ENCODE results near the gene TDRD9.

TDRD9 gene

DNA sequence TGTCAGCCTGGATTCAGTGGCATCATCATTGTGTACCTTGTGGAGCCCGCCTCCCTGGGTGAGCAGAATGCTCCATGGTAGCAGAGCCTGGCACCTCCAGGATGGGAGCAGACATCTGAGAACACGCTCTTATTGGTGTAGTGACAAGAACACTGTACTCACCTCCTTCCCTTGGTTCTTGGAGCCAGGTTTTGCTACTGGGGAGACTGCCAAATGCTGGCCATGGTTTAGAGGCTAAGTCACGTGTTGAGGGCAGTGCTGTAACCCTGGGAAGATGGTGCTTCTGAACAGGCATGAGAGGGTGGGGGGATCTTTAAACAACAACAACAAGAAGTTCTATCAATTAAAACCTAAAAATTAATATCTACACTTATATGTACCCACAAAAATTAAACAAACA lies 109.6 kb downstream of the TDRD9 start:
- peak in 1 of 2 experiments; percentile 31 for DNase-seq

DNA sequence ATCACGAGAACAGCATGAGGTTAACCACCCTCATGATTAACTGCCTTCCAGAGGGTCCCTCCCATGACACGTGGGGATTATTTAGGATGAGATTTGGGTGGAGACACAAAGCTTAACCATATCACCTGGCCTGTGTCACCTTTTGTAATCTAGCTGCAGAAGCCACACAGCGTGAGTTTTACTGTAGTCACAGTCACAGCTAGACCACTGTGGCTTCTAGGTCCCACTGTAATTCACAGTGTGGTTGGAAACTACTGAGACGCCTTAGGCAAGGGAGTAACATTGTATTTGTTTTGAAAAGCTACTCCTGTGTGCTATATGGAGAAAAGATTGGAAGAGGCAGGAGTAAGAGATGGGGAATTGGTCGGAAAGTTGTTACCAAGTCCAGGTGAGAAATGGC lies 111.0 kb downstream of the TDRD9 start:
- DNase-seq, result no peak

DNA sequence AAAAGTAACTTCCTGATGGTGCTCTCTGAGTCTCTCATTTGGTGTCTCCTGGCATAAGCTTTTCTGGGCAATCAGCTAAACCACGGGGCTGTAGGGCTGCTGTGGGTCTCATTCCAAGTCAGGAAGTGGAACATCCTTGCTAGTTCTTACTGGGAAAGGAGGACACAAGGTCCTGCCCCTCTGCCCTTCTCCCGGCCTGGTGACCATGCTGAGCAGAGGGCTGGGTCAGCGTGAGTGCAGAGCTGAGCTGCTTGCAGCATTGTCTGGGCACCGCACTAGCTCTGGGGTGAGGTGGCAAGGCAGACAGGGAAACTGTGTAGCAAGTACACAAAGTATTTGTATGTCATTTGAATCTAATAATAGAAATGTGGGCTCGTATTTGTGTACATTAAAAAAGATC lies 112.3 kb downstream of the TDRD9 start:
- no peak for DNase-seq

DNA sequence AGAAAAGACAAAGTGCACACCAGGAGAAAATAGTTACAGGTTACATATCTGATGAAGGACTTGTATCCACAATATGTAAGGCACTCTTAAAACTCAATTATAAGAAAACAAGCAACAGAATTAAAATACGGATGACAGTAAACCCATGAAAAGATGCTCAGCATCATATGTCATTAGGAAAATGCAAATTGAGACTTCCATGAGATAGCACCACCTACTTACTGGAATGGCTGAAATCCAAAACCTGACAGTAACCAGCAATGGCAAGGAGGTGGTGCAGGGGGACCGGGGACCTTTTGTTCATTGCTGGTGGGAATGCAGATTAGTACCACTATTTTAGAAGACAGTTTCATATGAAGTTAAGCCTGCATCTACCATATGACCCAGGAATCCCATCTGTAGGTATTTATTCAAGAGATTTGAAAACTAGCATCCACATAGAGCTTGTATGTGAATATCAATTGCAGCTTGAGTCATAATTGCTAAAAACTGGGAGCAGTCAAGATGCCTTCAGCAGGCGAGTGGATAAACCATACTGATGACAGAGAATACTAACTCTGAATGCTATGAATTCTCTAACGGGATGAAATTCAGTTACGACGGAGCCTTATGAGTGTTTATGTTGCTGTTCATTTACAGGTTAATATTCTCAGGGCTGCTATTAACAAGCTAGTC lies 113.3 kb downstream of the TDRD9 start:
- no peak for DNase-seq

DNA sequence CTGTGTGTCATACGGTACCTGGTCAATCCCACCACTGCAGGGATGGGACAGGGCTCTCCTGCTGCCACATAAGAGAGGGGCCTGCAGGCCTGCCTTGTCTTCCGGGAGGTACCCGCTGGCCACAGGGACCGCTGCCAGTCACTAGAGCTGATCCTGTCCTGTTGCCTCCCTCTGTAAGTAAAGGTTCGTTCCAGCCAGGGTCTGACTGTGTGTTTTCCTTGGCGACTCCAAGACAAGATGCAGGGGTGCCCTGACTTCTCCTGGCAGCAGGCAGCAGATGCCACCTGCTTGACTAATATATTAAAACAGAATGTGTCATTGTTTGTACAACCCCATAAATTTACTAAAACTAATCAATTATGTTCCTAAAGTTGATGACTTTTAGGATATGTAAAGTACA lies 115.8 kb downstream of the TDRD9 start:
- no peak for DNase-seq

DNA sequence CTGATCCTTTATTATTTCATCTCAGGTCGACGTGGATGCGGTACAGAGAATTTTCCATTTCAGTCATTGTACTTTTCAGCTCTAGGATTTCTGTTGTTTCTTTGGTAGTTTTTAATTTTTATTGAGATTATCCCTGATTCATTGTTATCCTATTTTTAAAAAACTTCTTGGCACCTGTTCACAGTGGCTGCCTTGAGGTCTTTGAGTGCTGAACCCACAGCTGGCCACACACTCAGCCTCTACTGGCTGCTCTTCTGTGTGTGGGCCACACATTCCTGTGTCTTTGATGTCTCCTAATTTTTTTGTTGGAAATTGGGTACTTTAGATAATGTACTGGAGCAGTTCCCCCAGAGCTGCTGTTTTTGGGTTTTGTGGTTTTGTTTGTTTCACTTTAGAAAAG lies 119.5 kb downstream of the TDRD9 start:
- DNase-seq, result no peak

DNA sequence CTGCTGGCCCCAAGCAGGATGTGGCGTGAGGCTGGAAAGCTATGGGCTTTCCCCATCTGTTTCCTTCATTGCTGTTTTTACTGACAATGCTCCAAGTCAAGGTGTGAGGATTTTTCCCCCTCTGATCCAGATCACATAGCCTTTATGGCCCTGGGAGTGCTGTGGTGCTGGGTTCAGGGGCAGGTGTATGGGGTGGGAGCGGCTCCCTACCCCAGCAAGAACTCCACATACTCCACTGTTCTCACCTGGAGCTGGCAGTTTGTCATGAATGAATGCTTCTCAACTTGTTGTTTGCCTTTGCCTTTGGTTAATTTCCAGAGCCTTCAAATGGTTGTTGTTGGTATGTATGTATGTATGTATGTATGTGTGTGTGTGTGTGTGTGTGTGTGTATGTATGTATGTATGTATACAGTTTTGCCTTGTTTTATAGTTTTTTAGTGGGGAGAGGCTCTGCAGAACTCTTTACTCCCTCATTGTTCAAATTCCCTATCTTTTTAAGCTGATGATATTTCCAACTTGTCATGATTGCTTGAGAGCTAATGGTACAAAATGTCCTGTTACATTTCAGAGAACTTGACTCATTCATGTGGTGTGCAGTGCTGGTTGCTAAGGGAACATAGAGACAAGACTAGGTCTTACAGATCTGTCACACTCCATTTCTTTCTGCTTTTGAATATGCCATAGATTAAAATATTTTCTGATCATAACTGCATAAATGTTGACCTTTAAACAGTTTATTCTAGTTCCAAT lies 120.7 kb downstream of the TDRD9 start:
- DNase-seq, result no peak

DNA sequence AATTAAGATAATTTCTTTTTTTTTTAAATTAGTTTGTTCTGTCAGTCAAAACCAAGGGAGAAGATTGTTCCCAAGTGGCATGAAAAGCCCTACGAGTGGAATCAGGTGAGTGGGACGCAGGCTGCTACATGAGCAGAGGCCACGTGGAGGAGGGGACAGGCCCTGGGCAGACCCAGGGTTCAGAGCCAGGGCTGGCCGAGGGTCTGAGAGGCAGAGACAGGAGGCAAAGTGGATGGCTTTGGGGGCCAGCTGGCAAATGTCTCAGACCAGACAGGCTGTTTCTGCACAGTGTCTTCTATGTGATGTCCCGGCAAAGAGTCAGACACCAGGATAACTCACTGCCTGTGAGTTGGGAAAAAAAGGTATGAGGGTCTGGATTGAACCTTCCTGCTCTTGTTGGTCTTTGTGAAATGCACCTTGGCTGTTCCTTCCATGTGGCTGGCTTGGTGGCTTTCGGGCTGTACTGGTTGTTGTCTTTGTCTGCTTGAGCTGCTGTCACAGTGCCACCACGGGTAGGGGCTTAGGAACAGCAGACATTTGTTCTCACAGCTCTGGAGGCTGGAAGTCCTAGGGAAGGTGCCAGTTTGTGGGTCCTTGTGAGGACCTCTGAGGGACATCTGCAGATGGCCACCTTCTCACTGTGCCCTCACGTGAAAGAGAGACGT lies 121.5 kb downstream of the TDRD9 start:
- no peak for DNase-seq

DNA sequence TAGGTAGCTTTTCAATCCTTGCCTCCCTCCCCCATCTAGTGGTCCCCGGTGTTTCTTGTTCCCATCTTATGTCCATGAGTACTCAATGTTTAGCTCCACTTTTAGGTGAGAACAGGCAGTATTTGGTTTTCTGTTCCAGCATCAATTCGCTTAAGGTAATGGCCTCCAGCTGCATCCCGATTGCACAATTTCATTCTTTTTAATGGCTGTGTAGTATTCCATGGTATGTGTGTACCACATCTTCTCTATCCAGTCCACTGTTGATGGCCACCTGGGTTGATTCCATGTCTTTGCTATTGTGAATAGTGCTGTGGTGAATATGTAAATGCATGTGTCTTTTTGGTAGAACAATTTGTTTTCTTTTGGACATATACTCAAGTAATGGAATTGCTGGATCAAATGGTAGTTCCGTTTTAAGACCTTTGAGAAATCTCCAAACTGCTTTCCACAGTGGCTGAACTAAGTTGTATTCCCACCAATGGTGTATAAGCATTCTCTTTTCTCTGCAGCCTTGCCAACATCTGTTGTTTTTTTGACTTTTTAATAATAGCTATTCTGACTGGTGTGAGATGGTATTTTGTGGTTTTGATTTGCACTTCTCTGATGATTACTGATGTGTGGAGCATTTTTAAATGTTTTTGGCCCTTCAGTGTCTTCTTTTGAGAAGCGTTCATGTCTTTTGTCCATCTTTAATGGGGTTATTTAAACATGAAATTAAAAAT lies 123.0 kb downstream of the TDRD9 start:
- no peak for DNase-seq

DNA sequence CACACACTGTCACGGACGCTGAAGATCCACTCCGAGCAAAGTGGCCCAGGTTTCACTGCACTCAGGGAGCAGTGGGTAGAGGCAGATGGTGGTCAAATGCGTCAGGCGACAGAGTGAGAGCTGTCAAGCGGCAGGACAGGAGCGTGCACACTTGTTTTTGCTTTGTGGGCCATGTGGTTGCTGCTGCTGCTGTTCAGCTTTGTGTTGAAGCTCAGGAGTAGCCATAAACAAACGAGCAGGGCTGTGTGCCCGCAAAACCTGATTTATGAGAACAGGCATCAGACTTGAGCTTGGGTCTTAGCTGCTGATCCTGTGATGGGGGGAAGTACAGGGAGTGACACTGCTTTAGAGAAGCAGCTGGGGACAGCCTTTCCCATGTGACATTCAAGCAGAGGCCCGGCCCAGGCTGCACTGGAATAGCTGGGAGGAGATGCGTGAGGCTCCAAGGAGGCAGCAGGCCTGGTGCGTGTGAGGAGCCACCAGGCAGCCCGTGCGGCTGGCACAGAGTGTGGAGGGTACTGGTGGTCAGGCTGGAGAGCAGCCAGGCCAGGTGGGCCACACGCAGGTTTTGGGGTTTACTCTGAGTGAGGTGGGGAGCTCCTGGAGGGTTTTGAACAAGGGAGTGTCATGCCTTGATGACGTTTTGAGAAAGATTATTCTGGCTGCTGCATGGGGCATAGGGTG lies 126.1 kb downstream of the TDRD9 start:
- no peak for DNase-seq

DNA sequence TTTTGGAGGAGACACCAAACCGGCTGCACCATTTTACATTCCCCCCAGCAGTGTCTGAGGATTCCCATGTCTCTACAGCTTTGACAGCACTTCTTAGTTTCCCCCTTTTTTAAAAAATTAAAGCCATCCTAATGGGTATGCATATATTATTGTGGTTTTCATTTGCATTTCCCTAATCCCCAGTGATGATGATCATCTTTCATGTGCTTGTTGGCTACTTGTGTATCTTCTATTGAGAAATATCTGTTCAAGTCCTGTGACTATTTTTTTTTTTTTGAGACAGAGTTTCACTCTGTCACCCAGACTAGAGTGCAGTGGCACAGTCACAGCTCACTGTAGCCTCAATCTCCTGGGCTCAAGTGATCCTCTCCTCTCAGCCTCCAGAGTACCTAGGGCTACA lies 134.0 kb downstream of the TDRD9 start:
- DNase-seq, result no peak

DNA sequence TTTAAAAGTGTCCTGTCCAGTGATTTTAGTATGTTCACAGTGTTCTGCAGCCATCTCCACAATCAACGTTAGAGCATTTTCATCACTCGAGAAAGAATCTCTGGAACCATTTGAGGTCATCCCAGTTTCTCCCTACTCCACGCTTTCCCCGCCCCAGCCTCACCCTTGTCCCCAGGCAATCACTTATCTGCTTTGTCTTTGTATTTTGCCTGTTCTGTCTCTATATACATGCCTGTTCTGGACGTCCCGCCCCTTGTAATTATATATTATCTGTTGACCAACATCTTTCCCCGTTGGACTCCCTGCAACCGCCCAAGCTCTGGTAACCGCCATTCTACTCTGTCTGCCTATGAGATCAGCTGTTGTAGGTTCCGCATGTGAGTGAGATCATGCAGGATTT lies 135.7 kb downstream of the TDRD9 start:
- no peak for DNase-seq

DNA sequence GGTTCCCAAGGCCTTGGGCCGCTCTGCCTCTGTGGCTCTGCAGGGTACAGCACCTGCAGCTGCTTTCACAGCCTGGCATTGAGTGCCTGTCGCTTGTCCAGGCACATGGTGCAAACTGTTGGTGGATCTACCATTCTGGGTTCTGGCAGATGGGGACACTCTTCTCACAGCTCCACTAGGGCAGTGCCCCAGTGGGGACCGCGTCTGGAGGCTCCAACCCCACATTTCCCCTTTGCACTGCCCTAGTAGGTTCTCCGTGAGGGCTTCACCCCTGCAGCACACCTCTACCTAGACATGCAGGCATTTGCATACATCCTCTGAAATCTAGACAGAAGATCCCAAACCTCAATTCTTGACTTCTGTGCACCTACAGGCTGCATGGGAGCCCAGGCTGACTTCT lies 138.0 kb downstream of the TDRD9 start:
- DNase-seq, result no peak

DNA sequence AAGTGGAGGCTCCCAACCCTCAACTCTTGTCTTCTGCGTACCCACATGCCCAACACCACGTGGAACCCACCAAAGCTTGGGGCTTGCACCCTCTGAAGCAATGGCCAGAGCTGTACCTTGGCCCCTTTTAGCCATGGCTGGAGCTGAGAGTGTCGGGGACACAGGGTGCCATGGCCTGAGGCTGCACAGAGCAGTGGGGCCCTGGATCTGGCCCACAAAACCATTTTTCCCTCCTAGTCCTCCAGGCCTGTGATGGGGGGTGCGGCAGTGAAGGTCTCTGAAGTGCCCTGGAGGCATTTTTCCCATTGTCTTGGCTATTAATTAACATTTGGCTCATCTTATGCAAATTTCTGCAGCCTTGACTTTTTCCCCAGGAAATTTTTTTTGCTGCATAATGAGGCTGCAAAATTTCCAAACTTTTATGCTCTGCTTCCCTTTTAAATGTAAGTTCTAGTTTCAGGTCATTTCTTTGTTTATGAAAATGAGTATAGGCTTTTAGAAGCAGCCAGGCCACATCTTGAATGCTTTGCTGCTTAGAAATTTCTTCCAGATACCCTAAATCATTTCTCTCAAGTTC lies 138.6 kb downstream of the TDRD9 start:
- DNase-seq, result no peak

DNA sequence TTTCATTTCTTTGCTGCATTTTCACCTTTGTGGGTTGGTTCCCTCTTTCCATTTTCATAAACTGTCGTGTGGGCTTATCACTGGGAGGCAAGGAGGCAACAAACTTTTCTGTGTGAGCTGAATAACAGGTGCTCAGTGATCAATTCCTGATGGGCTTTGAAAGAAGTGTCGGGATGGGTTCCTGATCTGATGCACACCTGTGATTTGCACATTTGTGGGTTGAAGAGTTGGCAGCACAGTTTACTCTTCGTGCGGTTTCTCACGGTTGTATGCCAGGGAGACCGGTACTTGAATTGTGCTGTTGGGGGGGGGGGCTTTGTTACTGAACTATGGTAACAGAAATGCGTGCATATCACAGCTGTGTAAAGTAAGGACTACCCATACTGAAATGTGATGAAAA lies 141.3 kb downstream of the TDRD9 start:
- no peak for DNase-seq

DNA sequence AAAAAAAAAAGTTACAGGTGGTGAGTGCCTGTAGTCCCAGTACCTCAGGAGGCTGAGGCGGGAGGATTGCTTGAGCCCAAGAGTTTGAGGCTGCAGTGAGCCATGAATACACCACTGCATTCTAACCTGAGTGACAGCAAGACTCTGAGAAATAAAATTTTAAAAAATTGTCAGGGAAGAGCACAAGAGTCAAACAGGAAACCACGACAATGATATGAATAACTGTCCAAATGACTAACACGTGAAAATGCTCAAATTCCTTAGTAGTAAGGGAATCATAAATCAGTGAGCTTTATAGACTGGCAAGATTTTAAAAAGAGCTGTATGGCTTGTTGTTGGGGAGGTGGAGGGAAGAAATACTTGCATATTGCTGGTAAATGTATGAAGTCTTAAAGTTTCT lies 144.3 kb downstream of the TDRD9 start:
- DNase-seq, result no peak

DNA sequence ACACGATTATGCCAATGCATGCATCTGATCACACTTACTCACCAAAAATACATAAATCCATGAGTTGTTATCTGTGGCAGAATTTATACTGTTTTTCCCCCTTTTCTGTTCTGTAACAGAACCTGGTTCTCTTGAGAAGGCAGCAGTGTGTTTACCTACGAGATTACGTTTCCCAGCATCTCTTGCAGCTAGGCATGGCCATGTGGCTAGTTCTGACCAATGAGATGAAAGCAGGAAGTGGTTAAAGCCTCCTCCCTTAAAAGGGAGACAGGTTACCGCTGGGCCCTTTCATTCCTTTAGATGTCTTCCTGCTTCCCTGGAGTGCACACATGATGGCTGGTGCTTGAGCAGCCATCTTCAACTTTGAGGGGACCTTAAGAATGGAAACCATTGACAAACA lies 145.5 kb downstream of the TDRD9 start:
- no peak for DNase-seq

DNA sequence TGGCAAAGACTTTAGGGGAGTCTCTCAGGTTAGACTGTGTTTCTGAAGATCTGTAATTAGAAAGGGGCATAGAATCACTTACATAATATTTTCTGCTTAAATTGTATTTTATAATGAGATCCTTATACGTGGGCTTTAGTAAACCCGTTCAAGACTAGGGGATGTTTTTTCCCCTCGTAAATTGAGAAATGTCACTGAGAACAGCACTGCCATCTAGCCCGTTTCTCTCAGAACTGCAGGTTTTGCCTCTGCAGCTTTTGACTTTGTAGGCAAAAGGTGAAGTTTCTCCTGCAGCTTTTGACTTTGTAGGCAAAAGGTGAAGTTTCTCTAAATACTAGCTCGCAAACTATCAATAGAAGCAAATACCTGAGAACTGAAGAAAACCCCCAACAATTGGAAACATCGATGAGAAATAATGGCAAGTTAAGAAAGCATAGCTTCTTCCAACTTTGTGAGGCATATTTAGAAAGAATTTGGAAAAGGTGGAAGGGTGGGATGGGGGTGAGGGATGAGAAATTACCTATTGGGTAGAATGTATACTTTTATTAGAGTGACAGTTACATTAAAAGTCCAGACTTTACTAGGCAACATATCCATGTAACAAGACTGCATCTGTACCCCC lies 147.4 kb downstream of the TDRD9 start:
- DNase-seq, result peak in 1 of 2 experiments; percentile 44

DNA sequence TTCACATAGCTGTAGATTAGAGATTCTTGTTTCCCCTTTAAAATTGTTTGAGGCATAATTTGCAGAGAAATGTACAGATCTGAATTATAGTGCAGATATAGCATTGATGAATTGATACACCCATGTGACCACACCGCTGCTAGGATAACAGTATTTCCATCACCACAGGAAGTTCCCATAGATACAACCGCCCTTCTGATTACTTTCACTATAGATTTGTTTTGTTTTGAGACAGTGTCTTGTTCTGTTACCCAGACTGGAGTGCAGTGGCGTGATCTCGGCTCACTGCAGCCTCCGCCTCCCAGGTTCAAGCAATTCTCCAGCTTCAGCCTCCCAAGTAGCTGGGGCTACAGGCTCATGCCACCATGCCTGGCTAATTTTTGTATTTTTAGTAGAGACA lies 148.5 kb downstream of the TDRD9 start:
- no peak for DNase-seq

DNA sequence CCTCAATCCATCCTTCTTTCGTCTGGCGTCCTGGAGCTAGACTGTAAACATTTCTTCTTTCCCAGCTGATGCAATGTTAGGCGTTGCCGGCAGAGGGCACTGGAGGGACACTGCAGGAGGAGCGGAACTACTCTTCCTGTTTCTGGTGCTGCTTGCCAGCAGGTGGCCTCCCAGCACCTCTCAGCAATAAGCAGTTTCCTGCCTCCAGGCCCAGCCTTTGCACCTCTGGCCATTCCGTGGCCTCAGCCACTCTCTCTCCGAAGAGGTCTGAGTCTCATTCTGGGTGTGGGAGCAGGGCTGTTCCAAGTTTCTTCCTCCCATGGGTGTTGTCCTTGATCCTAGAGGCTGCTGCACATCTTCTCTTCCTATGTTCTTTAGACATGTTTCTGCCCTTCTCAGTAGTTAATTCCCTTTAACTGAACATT lies 149.8 kb downstream of the TDRD9 start:
- peak; percentile 95 for DNase-seq

DNA sequence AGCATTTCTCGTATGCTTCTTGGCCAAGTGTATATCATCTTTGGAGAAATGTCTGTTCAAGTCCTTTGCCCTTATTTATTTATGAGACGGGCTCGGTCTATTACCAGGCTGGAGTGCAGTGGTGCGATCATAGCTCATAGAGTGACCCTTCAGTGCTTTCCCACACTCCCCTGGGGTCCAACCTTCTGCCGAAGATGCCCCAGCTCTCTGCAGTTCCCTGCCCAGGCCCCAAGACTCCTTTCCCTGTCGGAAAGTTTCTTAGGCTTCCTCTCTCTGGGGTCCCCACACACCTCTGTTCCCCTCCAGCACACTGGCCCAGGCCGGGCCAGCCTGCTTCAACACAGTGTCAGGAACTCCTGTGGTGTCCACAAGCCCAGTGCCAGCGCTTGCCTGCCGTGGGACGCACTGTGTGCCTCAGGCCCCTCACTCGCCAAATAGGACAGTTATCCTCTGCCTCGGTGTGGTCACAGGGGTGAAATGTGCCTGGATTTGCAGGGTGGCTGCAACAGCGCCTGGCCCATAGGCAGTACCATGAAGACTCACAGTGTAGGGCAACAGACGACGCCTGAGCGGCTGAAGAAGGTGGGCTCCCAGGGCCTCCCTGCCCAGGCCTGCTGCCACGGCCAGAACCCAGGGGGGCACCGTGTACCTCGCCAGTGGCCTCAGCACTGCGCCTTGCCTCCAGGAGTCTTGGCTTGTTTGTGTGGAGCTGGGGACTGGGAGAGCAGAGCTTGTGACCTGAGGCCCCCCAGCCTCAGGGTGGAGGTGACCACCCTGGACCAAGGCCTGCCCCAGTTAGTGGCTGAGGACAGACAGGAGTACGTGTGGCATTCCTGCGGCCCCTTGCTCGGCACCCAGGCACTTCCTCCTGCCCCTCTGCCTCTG lies 152.4 kb downstream of the TDRD9 start:
- no peak for DNase-seq

Measured in NCI-H446 (cell line).